ENCODE results near the gene ZNF519. TPM values are rescaled to one million over a fixed set of nuclear protein-coding genes. Genes with fewer than 3 reads are reported as not detected.
"Not testable (repeated sequence)": the region's sequence is repeated elsewhere in the genome, so short reads cannot be mapped to it uniquely, and the experiment has no call there.

The ZNF519 gene
- total RNA-seq, 1 experiment from 2014 or later = 5.9 TPM

GRCh38 chr18:14175404-14175803, 43.2 kb upstream of the ZNF519 start:
- POLR2A ChIA-PET (ENCODE audit: unreplicated experiment); H3K9me3 ChIP-seq (ENCODE audit: low read length); H3K4me1 ChIP-seq (ENCODE audit: insufficient read depth, low read length); H3K79me2 ChIP-seq (ENCODE audit: low read length); H4K20me1 ChIP-seq (ENCODE audit: low read length); CTCF ChIA-PET; H3K4me2 ChIP-seq (ENCODE audit: low read length); H2AFZ ChIP-seq (ENCODE audit: low read length); H3K4me3 ChIP-seq (ENCODE audit: low read length); BruUV-seq (replicated peaks); H3F3A ChIP-seq (ENCODE audit: low read length, unreplicated experiment); H3K9ac ChIP-seq (ENCODE audit: low read length); H3K27ac ChIP-seq (ENCODE audit: low read length); H3K36me3 ChIP-seq (ENCODE audit: low read depth, low read length); ATAC-seq; H3K9me2 ChIP-seq (replicated peaks; ENCODE audit: low read length); DNase-seq; H3K27me3 ChIP-seq (ENCODE audit: low read length): not testable (repeated sequence)
- intact Hi-C loops (cut with micrococcal nuclease) = loop anchor here (10.0 kb wide), 1 partner anchor 219 kb away; no protein-coding TSS in a partner anchor

DNA sequence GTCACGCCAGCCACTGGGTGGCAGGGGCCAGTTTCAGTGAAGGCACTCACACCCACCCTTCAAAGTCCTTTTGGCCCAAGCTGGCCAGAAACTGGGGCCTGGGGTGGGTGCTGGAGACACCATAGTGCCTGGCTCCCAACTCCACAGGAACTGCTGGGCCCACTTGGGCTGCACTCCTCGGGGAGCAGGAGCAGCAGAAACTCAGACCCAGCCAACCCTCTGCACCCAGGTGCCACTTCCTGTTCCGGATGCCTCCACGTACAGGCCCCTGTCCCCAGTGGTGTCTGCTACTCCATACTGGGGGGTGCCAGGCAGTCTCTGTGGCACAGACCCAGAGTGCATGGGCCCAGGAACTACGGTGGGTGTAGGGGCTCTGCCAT, 42.5 kb upstream of the ZNF519 start:
- POLR2A ChIA-PET (ENCODE audit: unreplicated experiment) = no interaction called here
- H3F3A ChIP-seq (ENCODE audit: low read length, unreplicated experiment) = no peaks in the 10 kb centered on the region
- H3K79me2 ChIP-seq (ENCODE audit: low read length) = no peaks in the 10 kb centered on the region
- no peak overlapping the region for H3K4me2 ChIP-seq (ENCODE audit: low read length)
- H3K27me3 ChIP-seq (ENCODE audit: low read length) = no peaks in the 10 kb centered on the region
- H3K9me2 ChIP-seq (replicated peaks; ENCODE audit: low read length) = no peaks in the 10 kb centered on the region
- CTCF ChIA-PET = no interaction called here
- ATAC-seq (no peak), DNase-seq (no peak)
- H3K4me3 ChIP-seq (ENCODE audit: low read length) = no peak overlapping the region
- no peaks in the 10 kb centered on the region for H3K9me3 ChIP-seq (ENCODE audit: low read length)
- no peaks in the 10 kb centered on the region for H4K20me1 ChIP-seq (ENCODE audit: low read length)
- no peak overlapping the region for H3K9ac ChIP-seq (ENCODE audit: low read length)
- no peak overlapping the region for H2AFZ ChIP-seq (ENCODE audit: low read length)
- intact Hi-C loops (cut with micrococcal nuclease) = loop anchor here (10.0 kb wide), 1 partner anchor 220 kb away; no protein-coding TSS in a partner anchor
- TF ChIP-seq, protein P1, sequence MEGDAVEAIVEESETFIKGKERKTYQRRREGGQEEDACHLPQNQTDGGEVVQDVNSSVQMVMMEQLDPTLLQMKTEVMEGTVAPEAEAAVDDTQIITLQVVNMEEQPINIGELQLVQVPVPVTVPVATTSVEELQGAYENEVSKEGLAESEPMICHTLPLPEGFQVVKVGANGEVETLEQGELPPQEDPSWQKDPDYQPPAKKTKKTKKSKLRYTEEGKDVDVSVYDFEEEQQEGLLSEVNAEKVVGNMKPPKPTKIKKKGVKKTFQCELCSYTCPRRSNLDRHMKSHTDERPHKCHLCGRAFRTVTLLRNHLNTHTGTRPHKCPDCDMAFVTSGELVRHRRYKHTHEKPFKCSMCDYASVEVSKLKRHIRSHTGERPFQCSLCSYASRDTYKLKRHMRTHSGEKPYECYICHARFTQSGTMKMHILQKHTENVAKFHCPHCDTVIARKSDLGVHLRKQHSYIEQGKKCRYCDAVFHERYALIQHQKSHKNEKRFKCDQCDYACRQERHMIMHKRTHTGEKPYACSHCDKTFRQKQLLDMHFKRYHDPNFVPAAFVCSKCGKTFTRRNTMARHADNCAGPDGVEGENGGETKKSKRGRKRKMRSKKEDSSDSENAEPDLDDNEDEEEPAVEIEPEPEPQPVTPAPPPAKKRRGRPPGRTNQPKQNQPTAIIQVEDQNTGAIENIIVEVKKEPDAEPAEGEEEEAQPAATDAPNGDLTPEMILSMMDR (conservative IDR thresholded peaks at IDR 0.05; ENCODE audit: low read depth, low read length) = no peak
- TF ChIP-seq EZH2 (IDR thresholded peaks at IDR 0.05; ENCODE audit: low read length, unreplicated experiment) = no peak
- no peak for TF ChIP-seq EZH2phosphoT487 (IDR thresholded peaks at IDR 0.05; ENCODE audit: borderline replicate concordance, low read length)
- H3K27ac ChIP-seq (ENCODE audit: low read length) = no peak overlapping the region
- H3K4me1 ChIP-seq (ENCODE audit: insufficient read depth, low read length) = no peaks in the 10 kb centered on the region
- no TSS peak for BruUV-seq (replicated peaks)
- no peaks in the 10 kb centered on the region for H3K36me3 ChIP-seq (ENCODE audit: low read depth, low read length)

GRCh38 chr18:14174002-14174705, 41.9 kb upstream of the ZNF519 start:
- H3K4me2 ChIP-seq (ENCODE audit: low read length); H3K27me3 ChIP-seq (ENCODE audit: low read length); CTCF ChIA-PET; H3K9me2 ChIP-seq (replicated peaks; ENCODE audit: low read length); H4K20me1 ChIP-seq (ENCODE audit: low read length); H3K79me2 ChIP-seq (ENCODE audit: low read length); H3K4me3 ChIP-seq (ENCODE audit: low read length); H3K36me3 ChIP-seq (ENCODE audit: low read depth, low read length); POLR2A ChIA-PET (ENCODE audit: unreplicated experiment); H3K4me1 ChIP-seq (ENCODE audit: insufficient read depth, low read length); BruUV-seq (replicated peaks); H3K9me3 ChIP-seq (ENCODE audit: low read length); H3F3A ChIP-seq (ENCODE audit: low read length, unreplicated experiment); H3K27ac ChIP-seq (ENCODE audit: low read length); ATAC-seq; H3K9ac ChIP-seq (ENCODE audit: low read length); H2AFZ ChIP-seq (ENCODE audit: low read length); DNase-seq: not testable (repeated sequence)
- intact Hi-C loops (cut with micrococcal nuclease) = loop anchor here (10.0 kb wide), 1 partner anchor 221 kb away; no protein-coding TSS in a partner anchor

DNA sequence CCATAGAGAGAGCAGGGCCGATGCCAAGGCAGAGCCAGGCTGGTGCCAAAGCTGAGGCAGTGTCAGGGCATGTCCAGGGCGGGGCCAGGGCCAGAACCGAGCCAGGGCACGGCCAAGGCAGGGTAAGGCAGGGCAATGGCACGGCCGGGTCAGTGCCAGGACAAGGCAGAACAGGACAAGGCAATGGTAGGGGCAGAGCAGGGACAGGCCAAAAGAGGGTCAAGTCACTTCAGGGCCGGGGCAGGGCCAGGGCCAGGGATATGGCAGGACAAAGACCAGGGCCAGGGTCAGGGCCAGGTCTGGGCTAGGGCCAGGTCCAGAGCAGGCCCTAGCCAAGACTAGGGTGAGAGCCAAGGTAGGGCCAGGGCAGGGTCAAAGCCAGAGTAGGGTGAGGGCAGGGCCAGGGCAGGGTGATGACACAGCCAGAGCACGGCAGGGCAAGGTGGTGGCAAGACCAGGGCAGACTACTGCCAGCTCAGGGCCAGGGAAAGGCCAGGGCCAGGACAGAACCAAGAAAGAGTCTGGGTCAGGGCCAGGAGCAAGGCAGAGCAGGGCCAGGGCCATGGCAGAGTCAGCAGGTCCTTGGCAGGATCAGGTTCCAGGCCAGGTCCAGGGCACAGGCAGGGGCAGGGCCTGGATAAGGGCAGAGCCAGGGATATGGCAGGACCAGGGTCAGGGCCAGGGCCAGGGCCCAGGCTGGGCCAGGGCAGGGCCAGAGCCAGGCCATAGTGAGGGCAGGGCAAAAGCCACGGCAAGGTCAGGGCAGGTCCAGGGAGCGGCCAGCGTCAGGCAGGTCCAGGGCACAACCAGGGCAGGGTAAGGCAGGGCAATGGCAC, 41.1 kb upstream of the ZNF519 start:
- not testable (repeated sequence) for H2AFZ ChIP-seq (ENCODE audit: low read length); ATAC-seq

DNA sequence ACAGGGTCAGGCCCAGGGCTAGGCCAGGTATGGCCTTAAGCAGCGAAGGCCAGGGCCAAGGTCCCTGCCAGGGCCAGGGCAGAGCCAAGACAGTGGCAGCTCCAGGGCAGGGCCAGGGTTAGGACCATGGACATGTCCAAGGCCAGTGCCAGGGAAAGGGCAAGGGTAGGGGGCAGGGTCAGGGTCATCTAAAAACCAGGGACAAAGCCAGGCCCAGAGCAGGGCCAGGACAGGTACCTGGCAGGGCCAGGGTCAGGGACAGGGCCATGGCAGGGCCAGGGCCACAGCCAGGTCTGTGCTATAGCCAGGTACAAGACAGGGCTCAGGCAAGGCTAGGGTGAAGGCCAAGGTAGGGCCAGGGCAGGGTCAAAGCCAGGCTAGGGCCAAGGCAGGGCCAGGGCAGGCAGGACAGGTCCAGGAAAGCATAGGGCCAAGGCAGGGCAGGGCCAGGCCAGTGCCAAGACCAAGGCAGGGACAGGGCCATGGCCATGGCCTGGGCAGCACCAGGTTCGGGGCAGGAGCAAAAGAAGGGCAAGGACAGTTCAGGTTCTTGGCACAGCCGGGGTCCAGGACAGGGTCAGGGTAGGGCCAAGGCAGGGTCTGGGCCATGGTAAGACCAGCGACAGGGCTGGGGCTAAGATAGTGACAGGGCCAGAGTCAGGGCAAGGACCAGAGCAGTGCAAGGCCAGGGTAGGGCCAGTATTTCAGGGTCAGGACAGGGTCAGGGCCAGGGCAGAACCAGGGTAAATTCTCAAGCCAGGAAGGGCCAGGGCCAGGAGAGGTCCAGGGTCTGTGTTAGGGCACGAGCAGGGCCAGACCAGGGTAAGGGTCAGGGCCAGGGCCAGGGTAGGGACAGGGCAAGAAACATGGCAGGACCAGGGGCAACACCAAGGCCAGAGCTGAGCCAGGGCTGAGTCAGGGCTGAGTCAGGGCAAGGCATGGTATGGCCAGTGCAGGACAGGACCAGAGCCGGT, 40.2 kb upstream of the ZNF519 start:
- POLR2A ChIA-PET (ENCODE audit: unreplicated experiment); H3K9me3 ChIP-seq (ENCODE audit: low read length); H3K79me2 ChIP-seq (ENCODE audit: low read length); H3K4me3 ChIP-seq (ENCODE audit: low read length); H2AFZ ChIP-seq (ENCODE audit: low read length); H4K20me1 ChIP-seq (ENCODE audit: low read length); H3K4me1 ChIP-seq (ENCODE audit: insufficient read depth, low read length); H3K4me2 ChIP-seq (ENCODE audit: low read length); H3K27me3 ChIP-seq (ENCODE audit: low read length); H3K27ac ChIP-seq (ENCODE audit: low read length); H3K9ac ChIP-seq (ENCODE audit: low read length); BruUV-seq (replicated peaks); H3K9me2 ChIP-seq (replicated peaks; ENCODE audit: low read length); H3K36me3 ChIP-seq (ENCODE audit: low read depth, low read length); H3F3A ChIP-seq (ENCODE audit: low read length, unreplicated experiment); DNase-seq; CTCF ChIA-PET: not testable (repeated sequence)
- intact Hi-C loops (cut with micrococcal nuclease) = loop anchor here (10.0 kb wide), 1 partner anchor 222 kb away; no protein-coding TSS in a partner anchor
- peak; percentile 27 for ATAC-seq

More for the DNA sequence above, 41.1 kb upstream of the ZNF519 start:
- H3F3A ChIP-seq (ENCODE audit: low read length, unreplicated experiment); DNase-seq; POLR2A ChIA-PET (ENCODE audit: unreplicated experiment); H3K9ac ChIP-seq (ENCODE audit: low read length); BruUV-seq (replicated peaks); H4K20me1 ChIP-seq (ENCODE audit: low read length); H3K4me1 ChIP-seq (ENCODE audit: insufficient read depth, low read length); H3K9me3 ChIP-seq (ENCODE audit: low read length); H3K4me2 ChIP-seq (ENCODE audit: low read length); H3K9me2 ChIP-seq (replicated peaks; ENCODE audit: low read length); H3K4me3 ChIP-seq (ENCODE audit: low read length); H3K27ac ChIP-seq (ENCODE audit: low read length); CTCF ChIA-PET; H3K27me3 ChIP-seq (ENCODE audit: low read length); H3K79me2 ChIP-seq (ENCODE audit: low read length); H3K36me3 ChIP-seq (ENCODE audit: low read depth, low read length): not testable (repeated sequence)
- intact Hi-C loops (cut with micrococcal nuclease) = loop anchor here (10.0 kb wide), 1 partner anchor 221 kb away; no protein-coding TSS in a partner anchor
